B cell (primary cell): ENCODE measurements around the gene TRIM24. TPM values are rescaled to one million over a fixed set of nuclear protein-coding genes. Genes with fewer than 3 reads are reported as not detected.

ENCODE experiments used
- ATAC-seq: fragments of 200-7000 bp; cut with Tn5 transposase; one replicate; pipeline ENCODE4 v1.10.0; 2021; ENCODE audit warnings: low read depth, mild to moderate bottlenecking, moderate number of reproducible peaks, moderate library complexity
- CTCF ChIA-PET: fragments of 350-600 bp; sonication (Branson Sonifier 250); formaldehyde crosslinking; loops from one replicate; lab custom pipeline; 2021; ENCODE audit warnings: antibody characterized with exemption, inconsistent platforms; lab: Charles Lee
- POLR2A ChIA-PET: fragments of 350-600 bp; sonication (Branson Sonifier 250); formaldehyde crosslinking; loops from one replicate; lab custom pipeline; 2021; ENCODE audit warnings: antibody characterized with exemption; lab: Charles Lee
- DNase-seq: peaks from one replicate; pipeline ENCODE4 v3.0.0; 2013
- H2AFZ ChIP-seq: 2 replicates; pipeline ENCODE4 v1.6.1; 2012; ENCODE audit warnings: mild to moderate bottlenecking, low read depth, low read length; ENCODE audit not compliant: insufficient read depth, poor library complexity, severe bottlenecking
- H3K27ac ChIP-seq, 2 donors: 1 replicate in 1 of 2; 2 replicates in 1 of 2; pipeline ENCODE4 v1.5.1; 2012 to 2013; ENCODE audit warnings: low read length in 2 of 2, mild to moderate bottlenecking in 2 of 2, moderate library complexity in 1 of 2
- H3K27me3 ChIP-seq, 4 experiments: fragments of 200-600 bp in 1 of 4; sonication (generic) in 1 of 4; replicated peaks in 1 of 4; 1 replicate in 2 of 4; 2 replicates in 2 of 4; pipeline versions ENCODE4 v1.6.1 to v1.7.0; 2013 to 2016; ENCODE audit warnings: low read length in 3 of 4, mild to moderate bottlenecking in 2 of 4, mixed read lengths in 1 of 4, moderate library complexity in 1 of 4; ENCODE audit not compliant: insufficient read depth in 4 of 4, control insufficient read depth in 3 of 4; ENCODE audit errors: control extremely low read depth in 1 of 4
- H3K36me3 ChIP-seq, 2 experiments: replicated peaks in 1 of 2; 1 replicate in 1 of 2; 2 replicates in 1 of 2; pipeline versions ENCODE4 v1.6.1 to v1.7.1; 2013; ENCODE audit warnings: low read length in 1 of 2; ENCODE audit not compliant: insufficient read depth in 2 of 2, control insufficient read depth in 1 of 2; ENCODE audit errors: control extremely low read depth in 1 of 2, extremely low read depth in 1 of 2
- H3K4me1 ChIP-seq, 2 donors: fragments of 200-600 bp in 1 of 2; sonication (generic) in 1 of 2; 1 replicate in 1 of 2; 2 replicates in 1 of 2; pipeline versions ENCODE4 v1.5.1 to v1.6.1; 2013 to 2017; ENCODE audit warnings: low read length in 2 of 2; ENCODE audit not compliant: control insufficient read depth in 2 of 2, insufficient read depth in 2 of 2
- H3K4me2 ChIP-seq: replicated peaks from 2 replicates; pipeline ENCODE3; 2012; ENCODE audit warnings: mild to moderate bottlenecking, low read depth, low read length; ENCODE audit not compliant: poor library complexity, severe bottlenecking
- H3K4me3 ChIP-seq, 5 experiments: fragments of 200-600 bp in 1 of 5; sonication (generic) in 1 of 5; 1 replicate in 3 of 5; 2 replicates in 2 of 5; pipeline versions ENCODE4 v1.5.1 to v1.7.0; 2011 to 2016; ENCODE audit warnings: low read length in 4 of 5, mild to moderate bottlenecking in 4 of 5, low read depth in 2 of 5, control low read depth in 1 of 5, moderate library complexity in 1 of 5; ENCODE audit not compliant: insufficient read depth in 1 of 5; ENCODE audit errors: control extremely low read depth in 1 of 5, extremely low read depth in 1 of 5
- H3K79me2 ChIP-seq: fragments of 200-600 bp; sonication (generic); one replicate; pipeline ENCODE4 v1.6.0; 2016; ENCODE audit warnings: low read length; ENCODE audit not compliant: control insufficient read depth, insufficient read depth
- H3K9ac ChIP-seq: fragments of 200-600 bp; sonication (generic); 2 replicates; pipeline ENCODE4 v1.6.1; 2017; ENCODE audit warnings: mild to moderate bottlenecking, low read length, moderate library complexity
- H3K9me3 ChIP-seq, 3 donors: one replicate each; pipeline versions ENCODE4 v1.6.1 to v1.7.1; 2013; ENCODE audit warnings: low read length in 2 of 3; ENCODE audit not compliant: control insufficient read depth in 2 of 3, insufficient read depth in 1 of 3; ENCODE audit errors: control extremely low read depth in 1 of 3
- H4K20me1 ChIP-seq: 2 replicates; pipeline ENCODE4 v1.6.0; 2012; ENCODE audit warnings: mild to moderate bottlenecking, low read length; ENCODE audit not compliant: insufficient read depth, control insufficient read depth, poor library complexity, severe bottlenecking
- H3K27ac Mint-ChIP-seq: one replicate; pipeline ENCODE4 v1.8.0; 2021; ENCODE audit warnings: mixed read lengths
- H3K27me3 Mint-ChIP-seq: one replicate; pipeline ENCODE4 v1.8.0; 2021; ENCODE audit warnings: mixed read lengths
- H3K4me1 Mint-ChIP-seq: one replicate; pipeline ENCODE4 v1.8.0; 2021; ENCODE audit warnings: mixed read lengths
- H3K4me3 Mint-ChIP-seq: one replicate; pipeline ENCODE4 v1.8.0; 2021; ENCODE audit warnings: mixed read lengths
- H3K9me3 Mint-ChIP-seq: one replicate; pipeline ENCODE4 v1.8.0; 2022; ENCODE audit warnings: mixed read lengths; ENCODE audit not compliant: insufficient read depth
- CTCF ChIP-seq: fragments of 200-600 bp; IDR thresholded peaks from one replicate; pipeline ENCODE4 v1.8.0; 2022; ENCODE audit warnings: antibody characterized with exemption, mild to moderate bottlenecking
- EZH2 ChIP-seq: IDR thresholded peaks from 2 replicates; pipeline ENCODE4 v1.6.1; 2012; ENCODE audit warnings: borderline replicate concordance, low read depth, mild to moderate bottlenecking, moderate library complexity, low read length; ENCODE audit not compliant: insufficient read depth, poor library complexity, severe bottlenecking
- WGBS: methylation state at CpG from one replicate; pipeline ENCODE4 v1.1.5; 2013; ENCODE audit warnings: missing lambda C conversion rate; ENCODE audit not compliant: insufficient coverage; 5-methylcytosine and 5-hydroxymethylcytosine counted together
- intact Hi-C: fragments of 100-400 bp; cut with micrococcal nuclease; formaldehyde crosslinking; loops from one replicate; pipeline ENCODE4 v1.10.0; 2022
- polyA plus RNA-seq: library from polyadenylated mRNA; depleted of rRNA; stranded (reverse); fragments of >200 nt; gene quantifications from 2 replicates; pipeline ENCODE4 v1.2.3, GENCODE V29; 2012
- total RNA-seq, 2 donors: library from RNA; stranded (reverse); fragments of 120-200 nt in 1 of 2; gene quantifications; 1 replicate in 1 of 2; 2 replicates in 1 of 2; pipeline versions ENCODE4 v1.2.3 to v1.2.4, GENCODE V29; 2013 to 2022

TRIM24 gene
- total and polyA plus RNA-seq, 2 donors (not counting 1 experiment from before 2014, with no cell fraction given) = 3.7 to 18.7 TPM

DNA sequence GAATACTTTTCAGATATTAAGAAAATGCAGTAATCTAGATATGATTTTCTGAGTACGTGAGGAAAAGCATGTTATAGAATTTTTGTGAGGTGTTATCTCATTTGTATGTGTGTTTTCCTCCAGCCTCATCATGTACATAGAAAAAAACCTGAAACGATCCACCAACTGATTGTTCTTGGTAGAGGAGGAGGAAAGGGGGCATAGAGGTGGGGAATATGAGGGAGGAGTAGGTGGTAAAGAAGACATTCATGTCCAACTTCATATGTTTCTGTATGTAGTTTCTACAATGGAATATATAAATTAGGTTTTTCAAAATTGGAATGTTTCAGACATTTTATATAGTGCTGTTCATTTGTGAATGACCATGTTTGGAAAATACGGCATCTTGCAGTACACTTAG is 109.4 kb downstream of the TRIM24 start:
- WGBS = no CpG with 5 or more reads among the region's 3 CpGs
- ChIA-PET CTCF (no interaction called here), POLR2A (no interaction called here)
- Histone ChIP-seq H3K36me3 (peaks cover under 1 to 45% of the 10 kb centered on the region in 2 experiments), H3K9me3 (peaks cover 0 to 25% (median 20%) of the 10 kb centered on the region in 3 donors), H3K79me2 (no peaks in the 10 kb centered on the region), H3K4me1 (no peaks in the 10 kb centered on the region), H3K4me2 (no peak overlapping the region), H3K9ac (no peak overlapping the region), H4K20me1 (no peaks in the 10 kb centered on the region), H3K27me3 (no peaks in the 10 kb centered on the region), H2AFZ (no peak overlapping the region), H3K27ac (no peak overlapping the region), H3K4me3 (no peak overlapping the region)
- Mint-ChIP-seq H3K27me3 (no peaks in the 10 kb centered on the region), H3K4me3 (no peak overlapping the region), H3K4me1 (no peaks in the 10 kb centered on the region), H3K27ac (no peak overlapping the region), H3K9me3 (peaks cover 8% of the 10 kb centered on the region)
- intact Hi-C loops = no loop called here
- DNase-seq (no peak), ATAC-seq (no peak)
- TF ChIP-seq EZH2 (no peak), CTCF (no peak)

GRCh38 chr7:138570715-138571114 is 110.7 kb downstream of the TRIM24 start:
- Histone ChIP-seq H3K9ac (no peak overlapping the region), H4K20me1 (no peaks in the 10 kb centered on the region), H3K36me3 (peaks cover 0 to 45% of the 10 kb centered on the region in 2 experiments), H3K27ac (no peak overlapping the region), H3K9me3 (peaks cover 0 to 13% (median 7%) of the 10 kb centered on the region in 3 donors), H2AFZ (no peak overlapping the region), H3K4me1 (no peaks in the 10 kb centered on the region), H3K4me2 (no peak overlapping the region), H3K27me3 (no peaks in the 10 kb centered on the region), H3K4me3 (no peak overlapping the region), H3K79me2 (no peaks in the 10 kb centered on the region)
- intact Hi-C loops = no loop called here
- TF ChIP-seq EZH2 (no peak), CTCF (no peak)
- 100% methylated on average over 1 of the region's 4 CpGs for WGBS
- ChIA-PET CTCF (no interaction called here), POLR2A (no interaction called here)
- H3K9me3 Mint-ChIP-seq = peaks cover 3% of the 10 kb centered on the region
- no peak overlapping the region for H3K4me3 Mint-ChIP-seq
- DNase-seq (no peak), ATAC-seq (no peak)
- H3K4me1 Mint-ChIP-seq = no peaks in the 10 kb centered on the region
- H3K27me3 Mint-ChIP-seq = no peaks in the 10 kb centered on the region
- no peak overlapping the region for H3K27ac Mint-ChIP-seq
